NCI-H128 (cell line): ENCODE measurements around the gene NTRK1.
A peak's percentile ranks its signal among the peaks of the same experiment; 100 is the strongest.

Experiments used
- DNase-seq: peaks from one replicate; lab custom pipeline; 2025; ENCODE audit not compliant: unreplicated experiment; lab: John Stamatoyannopoulos, UW

NTRK1 gene

DNA sequence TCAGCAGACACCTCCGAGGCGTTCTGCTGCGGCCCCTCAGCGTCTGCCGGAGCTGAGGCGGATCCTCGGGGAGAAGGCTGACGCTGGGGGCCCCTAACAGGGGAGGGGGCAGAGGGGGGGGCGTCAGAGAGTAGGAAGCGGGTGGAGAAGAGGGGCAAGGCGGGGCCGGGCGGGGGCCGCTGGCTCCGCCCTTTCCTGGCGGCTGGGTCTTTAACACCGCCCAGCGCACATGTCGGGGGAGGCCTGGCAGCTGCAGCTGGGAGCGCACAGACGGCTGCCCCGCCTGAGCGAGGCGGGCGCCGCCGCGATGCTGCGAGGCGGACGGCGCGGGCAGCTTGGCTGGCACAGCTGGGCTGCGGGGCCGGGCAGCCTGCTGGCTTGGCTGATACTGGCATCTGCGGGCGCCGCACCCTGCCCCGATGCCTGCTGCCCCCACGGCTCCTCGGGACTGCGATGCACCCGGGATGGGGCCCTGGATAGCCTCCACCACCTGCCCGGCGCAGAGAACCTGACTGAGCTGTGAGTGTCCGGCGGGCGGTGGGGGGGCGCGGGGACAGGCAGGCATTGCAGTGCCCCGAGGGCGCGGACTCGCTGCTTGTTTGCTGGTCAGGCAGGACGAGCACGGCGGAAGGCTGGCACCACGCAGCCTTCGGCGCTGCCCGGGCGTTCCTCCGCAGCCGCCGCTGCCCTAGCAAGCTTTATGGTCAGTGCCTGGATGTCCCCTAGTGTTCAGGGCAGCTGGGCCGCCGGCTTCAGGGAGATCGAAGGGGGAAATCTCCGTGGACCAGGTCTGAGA, at the start of gene NTRK1:
NTRK1 (plus strand) TSS at position 238 of the 796 bp plus-strand sequence; CDS start at position 308, 70 bp downstream.
- DNase-seq, result peak; percentile 46

DNA sequence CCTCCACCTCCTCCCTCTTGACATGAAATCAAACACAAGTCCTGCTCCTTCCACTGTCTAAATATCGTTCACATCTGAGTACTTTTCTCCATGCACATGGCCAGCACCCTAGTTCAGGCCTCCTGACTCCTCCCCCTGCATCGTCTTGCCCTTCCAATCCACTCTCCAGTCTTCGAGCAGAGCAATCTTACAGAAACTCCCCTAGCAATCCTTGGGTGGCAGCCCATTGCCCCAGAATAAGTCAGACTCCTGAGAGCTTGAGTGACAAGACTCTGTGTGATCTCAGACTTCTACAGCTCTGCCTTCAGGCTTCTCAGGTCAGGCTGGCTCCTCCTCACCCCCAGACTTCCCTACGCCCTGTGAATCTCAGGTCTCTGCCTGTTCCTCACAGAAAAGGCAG, 49.5 kb upstream of the NTRK1 start:
- DNase-seq, result no peak

DNA sequence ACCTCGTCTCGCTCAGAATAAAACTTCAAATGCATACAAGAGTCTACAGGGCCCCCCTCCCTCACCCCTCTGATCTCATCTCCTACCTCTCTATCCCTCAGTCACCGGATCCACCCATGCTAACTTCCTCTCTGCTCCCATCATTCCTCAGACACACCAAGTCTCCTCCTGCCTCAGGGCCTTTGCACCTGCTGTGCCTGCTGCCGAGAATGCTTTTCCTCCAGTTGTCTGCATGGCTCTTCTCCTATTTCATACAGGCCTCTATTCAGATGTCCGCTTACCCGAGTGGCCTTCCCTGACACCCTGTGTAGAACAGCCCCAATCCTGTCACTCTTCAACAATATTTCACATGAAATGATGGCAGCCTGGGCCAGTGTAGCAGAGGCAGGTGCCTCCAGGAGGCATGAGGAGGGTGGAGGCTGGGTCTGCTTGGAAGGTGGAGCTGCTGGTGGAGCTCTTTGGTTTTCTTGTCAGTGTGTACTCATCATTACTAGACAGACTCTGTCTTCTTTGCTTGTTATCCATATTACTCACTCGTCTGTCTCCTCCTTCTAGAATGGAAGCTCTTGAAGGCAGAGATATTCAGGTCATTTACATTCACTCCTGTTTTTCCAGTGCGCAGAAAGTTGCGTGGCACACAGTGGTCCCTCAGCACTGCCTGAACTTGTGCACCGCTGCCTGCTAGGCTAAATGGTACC, 48.2 kb upstream of the NTRK1 start:
- DNase-seq, result no peak

DNA sequence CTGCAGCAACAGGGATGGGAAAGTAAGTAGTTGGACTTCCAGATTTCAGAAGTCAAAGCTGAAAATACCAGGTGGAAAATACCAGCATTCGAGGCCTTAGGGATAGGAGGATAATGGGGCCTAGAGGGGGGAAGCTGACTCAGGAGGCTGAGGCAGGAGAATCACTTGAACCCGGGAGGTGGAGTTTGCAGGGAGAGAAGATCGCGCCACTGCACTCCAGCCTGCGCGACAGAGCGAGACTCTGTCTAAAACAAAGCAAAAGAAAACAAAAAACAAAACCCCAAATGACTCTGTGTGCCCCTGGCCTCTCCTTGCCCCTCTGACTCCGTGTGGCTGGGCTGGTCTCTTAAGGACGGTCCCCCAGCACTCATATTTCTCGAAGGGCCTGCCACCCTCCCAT, 47.4 kb upstream of the NTRK1 start:
- no peak for DNase-seq

DNA sequence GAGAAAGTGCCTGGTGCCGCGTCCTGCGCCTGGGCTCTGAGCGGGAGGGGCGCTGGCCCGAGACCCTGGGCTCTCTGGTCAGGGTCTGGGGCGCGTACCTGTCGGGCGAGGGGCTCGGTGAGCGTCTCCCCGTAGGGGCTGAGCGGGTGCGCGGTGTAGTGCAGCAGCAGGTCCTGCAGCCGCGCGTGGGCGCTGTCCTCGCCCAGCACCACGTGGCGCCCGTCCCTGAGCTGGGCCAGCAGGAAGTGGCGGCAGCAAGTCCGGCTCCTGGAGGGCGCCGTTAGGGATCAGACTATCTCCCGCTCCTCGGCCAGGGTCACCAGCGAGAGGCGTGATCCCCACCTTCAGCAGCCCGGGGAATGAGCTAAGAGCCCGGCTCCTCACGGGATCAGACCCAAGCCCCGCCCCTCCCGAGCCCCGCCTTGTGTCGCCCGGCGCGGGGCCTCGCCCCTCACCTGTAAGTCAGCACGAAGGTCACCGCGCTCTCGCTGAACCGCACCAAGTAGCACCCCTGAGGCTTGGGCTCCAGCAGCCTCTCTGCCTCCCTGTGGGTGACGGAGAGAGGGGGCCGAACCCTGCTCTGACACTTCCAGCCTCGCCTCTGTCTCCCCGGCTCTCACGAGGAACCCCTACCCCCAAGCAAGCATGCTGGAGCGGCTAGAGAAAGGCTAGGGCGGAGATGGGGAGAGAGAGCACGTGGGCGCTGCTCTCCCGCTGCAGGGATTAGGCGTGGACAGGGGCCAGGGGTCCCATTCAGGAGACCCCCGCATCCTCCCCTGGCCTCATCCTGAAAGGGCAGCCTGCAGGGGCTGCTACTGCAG, 46.7 kb upstream of the NTRK1 start:
- DNase-seq, result no peak

DNA sequence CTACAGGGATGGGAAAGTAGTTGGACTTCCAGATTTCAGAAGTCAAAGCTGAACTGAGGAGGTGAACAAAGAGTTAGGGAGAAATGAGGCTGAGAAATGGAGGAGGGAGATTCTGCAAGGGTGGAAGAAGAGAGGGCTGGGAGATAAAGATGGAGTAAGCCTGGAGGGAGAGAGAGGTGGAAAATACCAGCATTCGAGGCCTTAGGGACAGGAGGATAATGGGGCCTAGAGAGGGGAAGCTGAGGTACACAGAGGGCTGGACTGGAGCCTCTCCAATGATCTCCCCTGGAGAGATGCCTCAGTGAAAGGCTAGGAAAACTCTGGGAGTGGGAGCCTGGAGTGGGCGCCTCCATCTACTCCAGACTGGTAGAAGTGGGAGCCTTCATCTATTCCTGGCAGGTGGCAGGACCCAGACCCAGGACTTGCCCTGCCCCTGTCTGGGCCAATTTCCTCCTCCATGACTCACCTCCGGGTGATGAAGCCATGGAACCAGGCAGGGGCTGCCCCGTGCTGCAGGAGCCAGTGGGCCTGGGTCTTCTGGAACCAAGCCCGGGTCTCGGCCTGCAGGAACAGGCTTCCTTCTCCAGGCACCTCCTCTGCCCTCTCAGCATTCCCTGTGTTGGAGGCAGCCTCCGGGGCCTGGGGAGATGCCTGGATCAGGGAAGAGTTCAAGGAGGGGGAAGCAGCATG, 45.9 kb upstream of the NTRK1 start:
- no peak for DNase-seq

DNA sequence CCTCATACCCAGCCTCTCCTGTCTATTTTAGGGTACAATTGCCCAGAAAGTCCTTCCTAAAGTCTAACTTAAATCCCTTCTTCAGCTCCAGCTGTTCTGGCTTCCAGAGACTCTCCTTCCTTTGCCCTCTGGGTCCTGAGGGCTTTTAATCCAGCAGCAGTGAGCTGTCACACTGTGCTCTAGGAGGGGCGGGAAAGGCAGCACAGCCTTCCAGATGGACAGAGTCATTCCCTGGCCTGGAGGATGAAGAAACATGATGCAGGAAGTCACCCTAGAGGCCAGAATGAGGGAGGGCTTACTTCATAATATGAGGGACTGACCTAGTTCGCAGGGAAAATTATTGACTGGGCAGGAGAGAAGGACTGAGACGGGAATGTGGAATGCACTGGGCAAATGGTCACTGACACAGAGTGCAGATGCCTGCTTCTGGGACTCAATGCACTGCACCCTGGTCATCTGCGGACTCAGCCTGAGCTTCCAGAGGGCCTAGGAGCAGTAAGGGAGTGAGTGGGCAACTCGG, 45.3 kb upstream of the NTRK1 start:
- DNase-seq, result no peak

DNA sequence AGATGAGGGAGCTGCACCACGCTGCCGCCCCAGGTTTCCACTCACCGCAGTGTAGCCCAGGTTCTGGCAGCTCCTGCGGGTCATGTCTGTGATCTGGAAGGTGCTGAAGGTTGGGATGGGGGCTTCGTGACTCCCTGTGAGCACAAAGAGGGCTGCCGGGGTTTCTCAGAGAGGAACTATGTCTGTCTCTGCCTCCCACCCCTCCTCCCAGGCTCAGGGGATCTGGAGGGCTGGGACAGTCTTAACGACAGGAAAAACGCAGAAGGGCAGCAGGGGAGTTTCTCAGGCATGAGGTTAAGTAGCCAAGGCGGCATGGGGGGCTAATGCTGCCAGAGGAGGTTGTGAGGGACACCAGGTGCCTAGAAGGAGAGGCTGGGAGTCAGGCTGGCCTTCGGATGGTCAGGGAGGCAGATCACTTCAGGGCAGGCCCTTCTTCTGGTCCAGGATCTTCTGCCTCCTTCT, 44.7 kb upstream of the NTRK1 start:
- no peak for DNase-seq

DNA sequence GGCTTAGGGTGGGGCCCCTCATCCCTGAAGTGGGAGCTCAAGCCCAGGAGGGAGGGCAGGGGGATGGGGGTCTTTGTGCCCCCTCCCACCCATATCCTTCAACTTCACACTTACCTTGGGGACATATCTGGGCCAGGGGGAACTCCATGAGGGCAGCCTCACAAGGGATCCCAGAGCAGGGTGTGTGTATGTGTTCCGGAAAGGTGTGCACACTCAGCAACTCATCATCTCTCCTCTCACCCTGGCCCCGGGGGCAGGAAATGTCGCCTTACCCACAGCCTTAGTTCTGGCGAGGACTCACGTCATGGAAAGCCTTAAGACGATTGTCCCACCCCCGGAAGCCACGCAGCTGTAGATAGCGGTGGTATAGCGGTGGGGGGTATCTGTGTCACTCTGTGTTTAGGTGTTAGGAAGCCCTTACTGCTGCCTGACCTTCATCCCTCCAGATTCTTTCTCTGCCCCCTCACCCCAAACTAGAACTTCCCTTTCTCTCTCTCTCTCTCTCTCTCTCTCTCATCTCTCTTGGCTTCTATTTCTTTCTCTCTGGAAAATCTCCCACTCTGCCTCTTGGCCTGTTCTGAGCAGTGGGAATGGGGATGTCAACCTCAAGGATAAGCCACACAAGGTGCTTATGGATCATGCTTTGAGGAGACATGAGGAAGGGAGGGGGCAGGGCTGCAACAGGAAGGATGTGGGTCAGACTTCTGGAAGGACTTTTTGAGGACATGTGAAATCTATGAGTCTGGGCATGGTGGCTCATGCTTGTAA, 43.9 kb upstream of the NTRK1 start, which contains the start of gene SH2D2A:
SH2D2A (minus strand) TSS at position 288 of the 768 bp plus-strand sequence; CDS start at position 148, 140 bp downstream.
- no peak for DNase-seq

DNA sequence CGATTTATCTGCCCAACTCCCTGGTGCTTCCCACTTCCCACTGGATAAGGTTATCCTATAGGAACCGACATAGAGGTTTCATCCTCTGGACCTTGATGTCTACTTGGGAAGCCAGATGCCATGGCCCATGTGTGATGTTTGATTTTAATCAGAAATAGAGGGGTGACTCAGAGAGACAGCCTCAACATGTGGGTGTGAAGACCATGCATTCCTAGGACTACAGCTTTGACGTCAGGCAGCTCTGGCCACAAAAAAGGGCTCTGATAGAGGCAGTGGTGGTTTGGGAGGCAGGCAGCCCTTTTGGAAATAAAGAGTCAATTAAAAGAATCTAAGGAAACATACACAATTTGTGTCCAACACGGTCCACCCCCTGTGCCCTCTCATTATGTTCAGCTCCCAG, 38.9 kb upstream of the NTRK1 start:
- no peak for DNase-seq

DNA sequence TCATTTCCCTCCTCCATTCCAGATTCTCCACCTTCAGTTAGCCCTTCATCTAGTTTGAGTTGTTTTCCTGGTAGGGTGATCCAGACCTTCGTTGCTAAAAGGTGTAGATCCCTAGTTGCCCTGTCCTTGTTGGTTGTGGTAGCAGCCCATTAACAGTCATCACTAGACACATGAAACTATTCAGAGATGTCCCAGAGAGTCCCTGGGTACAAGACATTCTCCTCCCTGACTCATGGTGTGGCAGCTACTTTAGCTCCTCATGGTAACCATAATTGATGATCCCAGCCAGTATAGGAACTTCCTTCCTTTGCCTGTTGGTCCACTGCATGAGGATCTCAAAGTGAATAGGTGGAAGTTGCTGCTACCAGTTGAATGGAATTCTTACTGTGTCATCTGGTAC, 38.0 kb upstream of the NTRK1 start:
- DNase-seq, result no peak

DNA sequence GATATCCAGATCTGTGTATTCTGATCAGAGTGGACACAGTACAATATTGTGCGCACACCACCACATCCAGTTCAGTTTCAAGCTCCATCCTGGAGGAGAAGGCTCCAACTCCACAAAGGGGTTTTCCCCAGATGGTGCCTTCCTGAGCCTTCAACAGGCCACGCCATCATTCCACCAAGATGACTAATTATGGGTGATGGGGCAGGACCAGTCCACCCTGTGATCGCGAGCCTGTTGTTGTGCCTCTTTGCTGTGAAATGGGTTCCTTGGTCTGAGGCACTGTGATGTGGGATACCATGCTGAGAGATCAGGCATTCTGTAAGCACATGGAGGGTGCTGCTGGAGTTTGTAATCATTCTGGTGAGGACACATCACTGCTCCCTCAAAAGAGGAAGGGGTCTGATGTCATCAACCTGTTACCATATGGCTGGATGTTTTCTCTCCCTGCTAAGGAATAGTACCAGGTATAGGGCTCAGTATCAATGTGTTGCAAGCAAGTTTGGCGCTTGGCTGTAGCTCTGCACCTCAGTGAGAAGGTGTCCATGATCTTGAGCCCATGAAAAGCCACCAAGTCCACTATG, 37.4 kb upstream of the NTRK1 start:
- DNase-seq, result no peak

DNA sequence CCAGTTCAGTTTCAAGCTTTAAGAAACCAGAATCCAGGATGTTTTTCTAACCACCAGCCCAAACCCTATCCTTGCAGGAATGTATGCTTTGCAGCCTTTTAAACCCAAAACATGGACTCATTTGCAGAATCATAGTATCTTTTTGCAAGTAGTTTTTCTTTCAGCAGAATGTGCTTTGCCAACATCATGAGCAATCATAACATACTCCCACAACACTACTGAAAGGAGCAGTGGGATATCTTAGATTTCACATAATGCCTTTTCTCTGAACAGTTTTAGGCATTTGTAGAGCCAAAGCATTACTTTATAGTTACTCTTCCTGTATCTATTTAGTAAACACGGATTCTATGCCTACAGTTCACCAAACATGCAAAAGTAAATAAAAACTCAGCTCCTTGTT, 34.0 kb upstream of the NTRK1 start:
- DNase-seq, result no peak

DNA sequence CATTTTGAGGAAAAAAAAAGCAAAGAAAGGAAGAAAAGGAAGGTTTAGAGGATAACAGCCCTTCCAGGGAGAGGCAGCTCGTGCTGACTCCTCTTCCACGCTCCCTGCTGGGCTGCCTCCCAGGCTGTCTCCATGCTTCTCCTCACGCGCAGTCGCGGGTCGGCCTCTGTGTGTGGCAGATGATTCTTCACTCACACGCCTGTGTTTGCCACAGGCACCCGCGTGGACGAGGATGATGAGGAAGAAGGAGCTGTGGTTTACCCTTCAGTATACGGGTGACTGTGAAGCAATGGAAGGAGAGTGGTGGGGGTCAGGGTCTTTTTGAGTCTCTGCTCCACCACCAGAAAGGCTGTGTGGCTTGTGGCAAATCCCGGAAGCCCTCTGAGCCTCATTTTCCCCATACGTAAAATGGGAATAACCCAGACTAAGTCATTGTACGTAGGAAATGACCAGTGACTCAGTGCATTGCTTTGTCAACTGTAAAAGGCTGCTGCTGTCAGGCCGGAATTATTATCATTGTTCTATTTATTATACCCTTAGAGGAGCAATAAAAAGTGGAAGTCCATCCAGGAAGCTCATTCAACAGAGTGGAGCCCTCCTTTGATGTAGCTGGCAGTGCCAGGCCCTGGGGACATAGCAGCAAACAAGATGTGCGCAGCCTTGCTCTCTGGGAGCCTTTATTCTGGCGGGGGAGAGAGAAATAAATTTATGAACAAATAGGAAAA, 32.1 kb upstream of the NTRK1 start:
- DNase-seq, result no peak

DNA sequence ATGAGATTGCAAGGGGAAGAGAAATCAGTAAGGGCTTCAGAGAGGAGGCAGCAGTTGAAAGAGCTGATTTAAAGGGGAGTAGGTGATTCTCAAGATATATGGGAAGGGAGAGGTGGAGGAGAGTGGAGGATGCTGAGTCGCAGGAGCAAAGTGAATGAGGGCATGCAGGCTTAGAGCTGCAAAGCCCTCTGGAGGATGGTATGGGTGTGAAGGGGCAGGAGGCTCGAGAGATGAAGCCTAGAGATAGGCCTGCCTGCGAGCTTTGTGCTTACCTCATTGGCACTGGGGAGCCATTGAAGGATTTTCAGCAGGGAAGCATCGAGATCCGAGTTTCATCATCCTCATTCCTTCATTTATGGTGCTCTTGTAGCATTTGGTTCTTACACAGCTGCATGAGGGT, 28.2 kb upstream of the NTRK1 start:
- DNase-seq, result no peak

DNA sequence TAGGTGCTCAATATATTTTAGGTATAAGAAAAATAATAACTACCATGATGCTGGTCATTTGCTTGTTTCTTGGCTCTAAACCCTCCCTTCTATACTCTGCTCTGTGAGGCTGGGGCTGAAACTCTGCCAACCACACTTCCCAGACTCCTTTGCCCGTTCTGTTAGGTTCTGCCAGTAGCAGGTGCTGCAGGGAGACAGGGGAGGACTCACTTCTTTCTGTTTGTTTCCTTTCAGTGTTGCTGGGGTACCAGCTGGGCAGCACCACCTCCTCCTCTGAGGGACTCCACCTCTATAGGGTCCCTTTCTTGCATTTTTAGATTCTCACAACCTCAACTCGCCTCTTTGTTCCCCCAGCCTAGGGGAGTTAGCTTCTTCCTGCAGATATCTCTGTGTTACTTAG, 27.1 kb upstream of the NTRK1 start:
- no peak for DNase-seq

DNA sequence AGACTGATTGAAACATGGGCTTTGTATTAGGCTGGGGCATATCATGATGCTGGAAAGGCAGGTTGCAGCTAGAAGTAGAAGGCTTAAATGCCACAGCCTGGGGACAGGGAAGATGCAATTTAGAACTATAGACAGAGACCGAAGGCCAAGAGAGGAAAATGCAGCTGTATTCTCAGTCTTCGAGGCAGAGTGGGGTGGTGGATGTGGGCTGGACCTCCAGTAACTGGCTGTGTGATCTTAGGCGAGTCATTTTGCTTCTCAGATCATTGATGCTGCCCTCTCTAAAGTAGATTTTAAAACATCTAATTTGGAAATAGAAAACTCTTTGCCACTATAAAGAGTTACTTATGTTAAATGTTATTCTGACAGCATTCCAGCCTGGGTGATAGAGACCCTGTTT, 26.3 kb upstream of the NTRK1 start:
- no peak for DNase-seq

DNA sequence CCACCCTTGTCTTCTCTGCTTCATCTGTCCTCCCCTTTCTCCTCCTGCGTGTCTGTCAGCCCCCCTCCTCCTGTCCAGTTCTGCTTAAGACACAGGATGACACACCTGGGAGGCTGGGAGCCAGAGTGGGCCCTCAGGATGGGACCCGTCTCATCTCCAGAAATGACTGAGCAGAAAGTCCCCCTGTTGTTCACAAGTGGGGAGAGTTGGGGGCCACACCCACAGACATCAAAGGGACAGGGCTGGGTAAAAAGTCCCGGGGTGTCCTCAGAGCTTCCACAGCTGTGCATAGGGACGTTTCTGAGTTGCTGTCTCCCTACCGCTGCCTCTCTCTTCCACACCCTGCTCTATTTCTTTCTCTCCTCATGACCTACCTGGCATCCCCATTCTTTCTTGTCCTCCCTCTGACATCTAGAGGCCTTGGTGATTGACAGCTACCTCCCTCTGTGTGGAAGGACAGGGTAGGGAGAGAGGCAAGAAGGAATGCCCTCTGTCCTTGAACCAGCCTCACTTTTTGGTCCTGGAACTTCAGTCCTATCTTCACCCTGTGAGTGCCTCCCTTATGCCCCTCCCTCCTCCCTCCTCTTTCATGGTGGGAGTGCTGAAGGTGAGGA, 24.5 kb upstream of the NTRK1 start:
- DNase-seq, result no peak

DNA sequence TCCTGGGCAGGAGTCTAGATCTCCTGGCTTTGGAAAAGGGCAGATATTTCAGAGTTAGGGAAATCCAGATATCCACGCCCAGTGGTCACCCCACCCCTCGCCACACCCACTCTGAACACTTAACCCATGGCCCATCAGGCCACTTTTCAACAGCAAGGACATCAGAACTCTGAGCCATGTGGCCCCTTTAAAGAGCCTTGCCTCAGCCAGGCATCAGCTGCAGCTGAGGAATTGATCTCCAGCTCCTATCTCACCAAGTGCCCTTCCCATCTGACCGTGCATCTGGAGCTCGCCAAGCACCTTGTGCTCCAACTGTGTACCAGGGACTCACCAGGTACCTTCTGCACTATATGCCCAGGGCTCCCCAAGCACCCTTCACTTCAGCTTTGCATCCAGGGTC, 23.8 kb upstream of the NTRK1 start:
- no peak for DNase-seq
